ENCODE results near the gene CHRNA7. TPM values are rescaled to one million over a fixed set of nuclear protein-coding genes. Genes with fewer than 3 reads are reported as not detected.

Gene CHRNA7
- polyA plus RNA-seq, 3 donors, result 16.3 to 31.5 (median 20.6) TPM

Other genes starting within 250 kb of the CHRNA7 start
- 1 to 10 TPM; 1.1 to 2.0 (median 1.8) TPM for gene OTUD7A, start 159.8 kb upstream of the CHRNA7 start, polyA plus RNA-seq (ENCODE audit: insufficient read length in 3 of 3)